Measurements from ENCODE around the gene CBX8.

- no peak for TF ChIP-seq CTCF (IDR thresholded peaks at IDR 0.05; ENCODE audit: borderline replicate concordance, extremely low read depth, low read length, poor library complexity, severe bottlenecking)
- TF ChIP-seq EZH2 (IDR thresholded peaks at IDR 0.05; ENCODE audit: borderline replicate concordance, low read depth, low read length, severe bottlenecking), result no peak
Observed at GRCh38 chr17:79825580-79825921, 28.7 kb upstream of the CBX8 start.

Measured in DND-41 (cell line).